ENCODE measurements around the gene GXYLT1. TPM values are rescaled to one million over a fixed set of nuclear protein-coding genes. Genes with fewer than 3 reads are reported as not detected.
A peak's percentile ranks its signal among the peaks of the same experiment; 100 is the strongest.

Gene GXYLT1
- total and polyA plus RNA-seq, 4 donors = 8.6 to 16.3 (median 12.5) TPM

GRCh38 chr12:42156232-42156631 lies 11.6 kb upstream of the GXYLT1 start:
- Histone ChIP-seq H3K27me3 (ENCODE audit: control insufficient read depth, insufficient read depth, low read length) (no peaks in the 10 kb centered on the region), H3K36me3 (ENCODE audit: control insufficient read depth, insufficient read depth, low read length) (no peaks in the 10 kb centered on the region), H3K27ac (ENCODE audit: low read depth, low read length) (no peak overlapping the region), H3K9me3 (ENCODE audit: control insufficient read depth, insufficient read depth, low read length) (no peaks in the 10 kb centered on the region), H3K4me1 (ENCODE audit: control insufficient read depth, insufficient read depth, low read length) (no peaks in the 10 kb centered on the region), H3K4me3 (ENCODE audit: low read depth, low read length) (no peak overlapping the region)
- no peak for DNase-seq (ENCODE audit: low read depth in 4 of 6, low spot score in 6 of 6)
- no CpG with 5 or more reads among the region's 2 CpGs for WGBS (ENCODE audit: insufficient coverage)

DNA sequence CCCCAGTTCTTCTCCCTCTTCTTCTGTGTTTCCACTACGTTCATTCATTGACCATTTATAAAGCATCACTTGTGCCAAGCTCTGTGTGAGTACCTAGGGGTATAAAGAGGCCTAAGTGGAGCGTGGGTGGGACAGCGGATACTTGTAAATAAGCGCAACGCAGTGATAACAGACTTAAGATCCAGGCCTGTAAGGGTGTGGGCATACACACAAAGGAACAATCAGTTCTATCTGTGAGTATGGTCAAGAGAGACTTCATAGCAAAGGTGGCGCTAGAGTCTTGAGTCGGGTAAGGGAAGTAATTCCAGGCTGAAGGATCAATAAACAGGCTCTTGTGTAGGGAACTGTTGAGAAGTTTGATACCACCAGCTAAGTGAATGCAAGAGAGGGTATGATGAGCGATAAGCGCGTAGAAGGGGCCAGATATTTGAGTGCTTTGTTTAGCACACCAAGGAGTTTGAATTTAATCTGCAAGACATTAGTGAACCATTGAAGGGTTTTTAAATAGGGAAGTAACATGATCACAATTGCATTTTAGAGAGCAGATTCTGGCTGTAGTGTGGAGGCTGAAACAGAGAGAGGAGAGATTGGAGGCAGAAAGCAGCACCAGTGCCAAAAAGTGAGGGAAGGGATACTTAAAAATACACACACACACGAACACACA lies 1.0 kb upstream of the GXYLT1 start:
- DNase-seq (ENCODE audit: low read depth in 4 of 6, low spot score in 6 of 6) = peak in 2 of 6 donors; percentile 25 to 54
- WGBS (ENCODE audit: insufficient coverage) = 48% methylated on average over 9 of the region's 11 CpGs
- Histone ChIP-seq H3K4me3 (ENCODE audit: low read depth, low read length) (peak overlapping the region; percentile 67), H3K4me1 (ENCODE audit: control insufficient read depth, insufficient read depth, low read length) (no peaks in the 10 kb centered on the region), H3K36me3 (ENCODE audit: control insufficient read depth, insufficient read depth, low read length) (no peaks in the 10 kb centered on the region), H3K9me3 (ENCODE audit: control insufficient read depth, insufficient read depth, low read length) (no peaks in the 10 kb centered on the region), H3K27me3 (ENCODE audit: control insufficient read depth, insufficient read depth, low read length) (no peaks in the 10 kb centered on the region), H3K27ac (ENCODE audit: low read depth, low read length) (no peak overlapping the region)

DNA sequence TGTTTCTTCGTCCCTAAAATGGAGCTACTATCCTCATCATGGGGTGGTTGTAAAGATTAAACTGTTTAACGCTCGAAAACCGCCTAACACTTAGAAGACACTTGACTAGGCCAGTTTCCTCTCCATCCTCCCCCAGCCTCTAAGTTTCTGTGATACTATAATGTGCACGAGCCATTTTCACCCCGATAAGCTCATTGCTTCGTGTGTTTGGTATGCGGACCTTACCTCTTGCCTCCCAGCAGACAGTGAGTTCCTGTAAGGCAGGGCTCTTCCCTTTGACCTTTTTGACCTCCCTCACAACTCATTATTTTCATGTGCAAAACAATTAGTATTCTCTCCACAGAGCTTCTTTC lies 499 bp upstream of the GXYLT1 start:
- Histone ChIP-seq H3K27me3 (ENCODE audit: control insufficient read depth, insufficient read depth, low read length) (no peaks in the 10 kb centered on the region), H3K27ac (ENCODE audit: low read depth, low read length) (peak overlapping the region; percentile 72)
- no peak for DNase-seq (ENCODE audit: low read depth in 4 of 6, low spot score in 6 of 6)

DNA sequence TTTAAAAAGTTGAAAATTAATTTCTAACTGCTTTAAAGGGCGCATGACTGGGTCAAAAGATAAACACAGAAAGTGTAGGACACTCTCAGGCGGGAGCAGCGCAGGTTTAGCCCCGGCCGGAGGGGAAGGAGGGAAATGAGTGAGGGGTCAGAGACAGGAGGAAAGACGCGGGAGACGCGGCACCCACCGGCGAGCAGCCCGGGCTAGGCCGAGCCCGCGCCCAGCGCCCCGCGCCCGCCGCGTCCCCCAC lies 591 bp downstream of the GXYLT1 start:
- no peaks in the 10 kb centered on the region for H3K27me3 ChIP-seq (ENCODE audit: control insufficient read depth, insufficient read depth, low read length)
- peak in 1 of 6 donors; percentile 4 for DNase-seq (ENCODE audit: low read depth in 4 of 6, low spot score in 6 of 6)
- WGBS (ENCODE audit: insufficient coverage) = 0% methylated on average over 21 of the region's 21 CpGs
- H3K9me3 ChIP-seq (ENCODE audit: control insufficient read depth, insufficient read depth, low read length) = no peaks in the 10 kb centered on the region
- H3K4me3 ChIP-seq (ENCODE audit: low read depth, low read length) = peak overlapping the region; percentile 67
- H3K4me1 ChIP-seq (ENCODE audit: control insufficient read depth, insufficient read depth, low read length) = no peaks in the 10 kb centered on the region
- H3K36me3 ChIP-seq (ENCODE audit: control insufficient read depth, insufficient read depth, low read length) = no peaks in the 10 kb centered on the region
- peak overlapping the region; percentile 21 for H3K27ac ChIP-seq (ENCODE audit: low read depth, low read length)

More for the DNA sequence above, 499 bp upstream of the GXYLT1 start:
- WGBS (ENCODE audit: insufficient coverage) = 20% methylated on average over 1 of the region's 8 CpGs
- H3K4me1 ChIP-seq (ENCODE audit: control insufficient read depth, insufficient read depth, low read length) = no peaks in the 10 kb centered on the region
- peak overlapping the region; percentile 67 for H3K4me3 ChIP-seq (ENCODE audit: low read depth, low read length)
- no peaks in the 10 kb centered on the region for H3K9me3 ChIP-seq (ENCODE audit: control insufficient read depth, insufficient read depth, low read length)
- H3K36me3 ChIP-seq (ENCODE audit: control insufficient read depth, insufficient read depth, low read length) = no peaks in the 10 kb centered on the region

DNA sequence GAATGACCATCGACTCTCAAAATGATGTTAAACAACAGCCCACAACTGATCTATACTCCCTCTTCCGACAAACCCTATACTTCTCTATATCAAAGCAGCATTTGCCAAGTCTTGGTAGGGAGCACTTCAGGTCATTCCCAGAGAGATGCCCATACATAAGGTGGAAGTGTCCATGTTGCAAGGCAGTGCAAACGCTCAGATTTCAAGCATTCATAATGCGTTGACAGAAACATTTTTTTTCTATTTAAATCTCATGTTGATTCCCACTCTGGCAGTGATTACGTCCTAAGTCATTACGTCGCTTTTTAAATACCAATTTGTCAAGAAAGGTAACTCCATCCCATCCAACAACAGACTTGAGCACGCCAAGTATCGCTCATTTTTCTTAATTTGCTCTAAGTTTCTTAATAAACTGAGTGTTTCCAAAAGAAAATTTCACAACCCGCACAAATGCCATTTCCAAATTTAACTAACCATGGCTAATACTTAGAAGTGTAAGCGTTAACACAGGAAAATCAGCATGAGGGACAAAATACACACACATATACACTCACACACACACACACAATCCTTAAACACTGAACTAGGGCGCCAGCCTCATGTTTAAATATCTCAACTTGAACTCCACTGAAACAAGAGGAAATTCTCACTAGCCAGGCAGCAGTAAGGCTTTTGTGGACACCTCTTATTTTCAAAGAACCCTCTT lies 1.1 kb downstream of the GXYLT1 start:
- Histone ChIP-seq H3K27me3 (ENCODE audit: control insufficient read depth, insufficient read depth, low read length) (no peaks in the 10 kb centered on the region), H3K9me3 (ENCODE audit: control insufficient read depth, insufficient read depth, low read length) (no peaks in the 10 kb centered on the region), H3K36me3 (ENCODE audit: control insufficient read depth, insufficient read depth, low read length) (no peaks in the 10 kb centered on the region), H3K4me1 (ENCODE audit: control insufficient read depth, insufficient read depth, low read length) (no peaks in the 10 kb centered on the region), H3K4me3 (ENCODE audit: low read depth, low read length) (peak overlapping the region; percentile 67), H3K27ac (ENCODE audit: low read depth, low read length) (peak overlapping the region; percentile 21)
- peak in 3 of 6 donors; percentile 1 to 48 (median 33) for DNase-seq (ENCODE audit: low read depth in 4 of 6, low spot score in 6 of 6)
- 8% methylated on average over 9 of the region's 12 CpGs for WGBS (ENCODE audit: insufficient coverage)

GRCh38 chr12:42141981-42142606 lies 2.6 kb downstream of the GXYLT1 start:
- H3K4me1 ChIP-seq (ENCODE audit: control insufficient read depth, insufficient read depth, low read length) = no peaks in the 10 kb centered on the region
- no peaks in the 10 kb centered on the region for H3K27me3 ChIP-seq (ENCODE audit: control insufficient read depth, insufficient read depth, low read length)
- H3K27ac ChIP-seq (ENCODE audit: low read depth, low read length) = no peak overlapping the region
- no peak for DNase-seq (ENCODE audit: low read depth in 4 of 6, low spot score in 6 of 6)
- H3K36me3 ChIP-seq (ENCODE audit: control insufficient read depth, insufficient read depth, low read length) = no peaks in the 10 kb centered on the region
- H3K4me3 ChIP-seq (ENCODE audit: low read depth, low read length) = no peak overlapping the region
- WGBS (ENCODE audit: insufficient coverage) = 57% methylated on average over 1 of the region's 3 CpGs
- H3K9me3 ChIP-seq (ENCODE audit: control insufficient read depth, insufficient read depth, low read length) = no peaks in the 10 kb centered on the region

- Histone ChIP-seq H3K9me3 (ENCODE audit: control insufficient read depth, insufficient read depth, low read length) (no peaks in the 10 kb centered on the region), H3K4me1 (ENCODE audit: control insufficient read depth, insufficient read depth, low read length) (no peaks in the 10 kb centered on the region), H3K36me3 (ENCODE audit: control insufficient read depth, insufficient read depth, low read length) (no peaks in the 10 kb centered on the region), H3K4me3 (ENCODE audit: low read depth, low read length) (no peak overlapping the region), H3K27ac (ENCODE audit: low read depth, low read length) (no peak overlapping the region), H3K27me3 (ENCODE audit: control insufficient read depth, insufficient read depth, low read length) (no peaks in the 10 kb centered on the region)
- no peak for DNase-seq (ENCODE audit: low read depth in 4 of 6, low spot score in 6 of 6)
- 81% methylated on average over 1 of the region's 3 CpGs for WGBS (ENCODE audit: insufficient coverage)
Observed at GRCh38 chr12:42140901-42141300, 3.8 kb downstream of the GXYLT1 start.

DNA sequence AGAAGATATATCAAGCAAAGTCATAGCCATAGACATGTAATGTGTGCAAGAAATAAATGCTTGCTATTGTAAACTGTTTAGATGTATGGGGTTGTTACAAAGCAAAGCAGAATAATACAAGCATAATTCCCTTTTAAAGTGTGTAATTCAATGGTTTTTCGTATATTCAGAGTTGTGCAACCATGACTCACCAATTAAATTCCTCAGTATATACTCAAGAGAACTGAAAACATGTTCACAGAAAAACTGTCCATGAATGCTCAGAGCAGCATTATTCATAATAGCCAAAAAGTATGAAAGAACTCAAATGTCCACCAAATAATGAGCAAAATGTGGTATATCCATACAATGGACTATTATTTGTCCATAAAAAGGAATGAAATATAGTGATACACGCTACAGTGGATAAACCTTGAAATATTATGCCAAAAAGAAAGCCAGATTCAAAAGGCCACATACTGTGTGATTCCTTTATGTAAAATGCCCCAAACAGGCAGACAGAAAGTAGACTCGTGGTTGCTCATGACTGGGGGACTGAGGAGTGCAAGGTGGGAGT lies 9.3 kb downstream of the GXYLT1 start:
- DNase-seq (ENCODE audit: low read depth in 4 of 6, low spot score in 6 of 6) = no peak
- Histone ChIP-seq H3K27me3 (ENCODE audit: control insufficient read depth, insufficient read depth, low read length) (no peaks in the 10 kb centered on the region), H3K4me1 (ENCODE audit: control insufficient read depth, insufficient read depth, low read length) (no peaks in the 10 kb centered on the region), H3K9me3 (ENCODE audit: control insufficient read depth, insufficient read depth, low read length) (no peaks in the 10 kb centered on the region), H3K4me3 (ENCODE audit: low read depth, low read length) (no peak overlapping the region), H3K36me3 (ENCODE audit: control insufficient read depth, insufficient read depth, low read length) (no peaks in the 10 kb centered on the region), H3K27ac (ENCODE audit: low read depth, low read length) (no peak overlapping the region)
- WGBS (ENCODE audit: insufficient coverage) = no CpG with 5 or more reads among the region's 3 CpGs

DNA sequence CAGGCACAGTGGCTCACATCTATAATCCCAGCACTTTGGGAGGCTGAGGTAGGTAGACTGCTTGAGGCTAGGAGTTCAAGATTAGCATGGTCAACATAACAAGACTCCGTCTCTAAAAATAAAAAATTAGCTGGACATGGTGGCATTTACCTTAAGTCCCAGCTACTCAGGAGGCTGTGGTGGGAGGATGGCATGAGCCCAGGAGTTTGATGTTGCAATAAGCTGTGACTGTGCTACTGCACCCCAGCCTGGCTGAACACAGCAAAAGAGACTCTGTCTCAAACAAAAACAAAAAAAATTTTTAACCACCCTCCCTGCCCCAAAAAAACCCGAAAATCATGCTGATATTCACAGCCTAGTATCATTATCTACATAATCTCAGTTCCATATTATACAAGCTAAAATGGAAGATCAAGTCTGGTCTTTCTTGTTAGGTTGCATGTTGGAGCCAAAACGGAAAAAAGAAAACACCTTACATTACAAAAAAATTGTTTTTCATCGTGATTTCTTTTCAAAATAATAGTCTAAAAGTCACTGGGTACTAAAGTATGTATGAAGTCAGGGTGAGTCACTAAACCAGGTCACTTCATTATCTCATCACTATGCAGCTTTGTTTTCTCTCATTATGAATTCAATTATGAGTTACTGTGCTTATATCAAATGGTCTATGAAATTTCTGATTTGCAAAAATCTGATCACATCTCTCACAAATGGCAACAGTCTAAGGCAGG lies 13.8 kb downstream of the GXYLT1 start:
- no peak for DNase-seq (ENCODE audit: low read depth in 4 of 6, low spot score in 6 of 6)
- Histone ChIP-seq H3K4me3 (ENCODE audit: low read depth, low read length) (no peak overlapping the region), H3K9me3 (ENCODE audit: control insufficient read depth, insufficient read depth, low read length) (no peaks in the 10 kb centered on the region), H3K27ac (ENCODE audit: low read depth, low read length) (no peak overlapping the region), H3K27me3 (ENCODE audit: control insufficient read depth, insufficient read depth, low read length) (no peaks in the 10 kb centered on the region), H3K36me3 (ENCODE audit: control insufficient read depth, insufficient read depth, low read length) (no peaks in the 10 kb centered on the region), H3K4me1 (ENCODE audit: control insufficient read depth, insufficient read depth, low read length) (no peaks in the 10 kb centered on the region)
- WGBS (ENCODE audit: insufficient coverage) = 80% methylated on average over 1 of the region's 4 CpGs

Measured in spinal cord (tissue), 10 donors.